ENCODE measurements around the gene PTPRD.

PTPRD gene

GRCh38 chr9:9612755-9613154 lies 1000.0 kb downstream of the PTPRD start:
- no peak for DNase-seq (ENCODE audit: low read depth, low spot score)

GRCh38 chr9:9612270-9612669 lies 1000.5 kb downstream of the PTPRD start:
- DNase-seq (ENCODE audit: low read depth, low spot score) = no peak

DNA sequence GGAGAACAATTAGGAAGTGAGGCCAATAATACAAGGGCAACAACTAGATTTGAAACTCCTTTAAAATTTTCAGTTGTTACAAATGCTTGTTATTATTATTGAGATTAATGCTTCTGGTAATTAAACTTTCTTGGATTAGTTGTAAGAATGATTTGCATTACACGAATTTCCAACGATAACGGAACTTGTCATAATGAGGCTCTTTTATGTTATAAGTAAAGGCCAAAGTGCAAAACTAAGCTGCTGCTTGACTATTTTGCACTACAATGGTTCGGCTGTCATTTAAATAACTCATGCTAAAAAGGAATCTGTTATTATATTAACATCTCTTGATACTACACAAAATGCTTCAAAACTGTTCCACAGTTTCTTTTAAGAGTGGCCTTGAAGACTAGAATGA lies 1007.1 kb downstream of the PTPRD start:
- DNase-seq (ENCODE audit: low read depth, low spot score) = no peak

DNA sequence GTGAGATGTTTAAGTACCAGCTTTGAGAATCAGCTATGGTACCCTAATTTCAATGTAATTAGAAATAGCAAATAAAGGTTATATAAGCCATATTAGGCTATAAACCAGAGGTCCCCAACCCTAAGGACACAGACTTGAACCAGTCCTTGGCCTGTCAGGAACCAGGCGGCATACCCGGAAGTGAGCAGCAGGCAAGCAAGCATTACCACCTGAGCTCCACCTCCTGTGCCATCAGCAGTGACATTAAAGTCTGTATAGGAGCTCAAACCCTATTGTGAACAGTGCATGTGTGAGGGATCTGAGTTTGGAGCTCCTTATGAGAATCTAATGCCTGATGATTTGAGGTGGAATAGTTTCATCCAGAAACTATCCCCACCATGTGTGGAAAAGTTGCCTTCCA lies 1009.5 kb downstream of the PTPRD start:
- no peak for DNase-seq (ENCODE audit: low read depth, low spot score)

- DNase-seq (ENCODE audit: low read depth, low spot score) = peak; percentile 1
Observed at GRCh38 chr9:9598723-9599122, 1014.1 kb downstream of the PTPRD start.

DNA sequence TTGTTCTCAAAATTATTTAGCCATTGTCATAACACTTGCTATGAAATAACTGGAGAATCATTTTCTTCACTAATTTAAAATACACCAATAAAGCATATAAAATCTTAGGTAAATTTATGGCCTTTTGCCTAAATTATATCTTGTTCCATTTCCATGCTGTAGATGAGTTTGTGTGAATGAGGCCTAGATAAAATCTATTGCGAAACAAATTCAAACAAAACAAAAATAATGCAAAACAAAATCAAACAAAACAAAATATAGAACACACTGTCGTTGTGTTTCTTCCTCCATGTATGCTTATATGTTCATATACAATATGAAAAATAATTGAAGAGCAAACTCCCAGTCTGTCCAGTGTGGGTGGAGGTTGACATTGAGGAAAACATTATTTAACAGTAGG lies 1020.7 kb downstream of the PTPRD start:
- no peak for DNase-seq (ENCODE audit: low read depth, low spot score)

- no peak for DNase-seq (ENCODE audit: low read depth, low spot score)
Observed at GRCh38 chr9:9585920-9586319, 1026.9 kb downstream of the PTPRD start.

DNA sequence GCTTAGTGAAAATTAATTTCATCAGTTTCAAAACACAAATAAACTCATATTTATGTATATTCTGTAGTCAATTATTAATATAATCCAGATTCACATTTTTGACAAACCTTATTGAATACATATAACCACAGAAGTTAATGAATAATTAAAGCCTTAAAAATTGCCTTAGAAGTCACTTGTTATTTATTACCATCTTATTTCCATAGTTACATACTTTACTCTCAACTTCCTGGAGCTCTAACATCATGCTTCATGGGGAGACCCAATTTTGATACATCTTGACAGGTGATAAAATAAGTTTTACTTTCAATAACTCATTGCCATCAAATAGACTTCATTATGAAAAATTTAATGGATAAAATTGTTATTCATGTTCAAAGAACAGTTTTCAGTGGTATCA lies 1038.7 kb downstream of the PTPRD start:
- no peak for DNase-seq (ENCODE audit: low read depth, low spot score)

DNA sequence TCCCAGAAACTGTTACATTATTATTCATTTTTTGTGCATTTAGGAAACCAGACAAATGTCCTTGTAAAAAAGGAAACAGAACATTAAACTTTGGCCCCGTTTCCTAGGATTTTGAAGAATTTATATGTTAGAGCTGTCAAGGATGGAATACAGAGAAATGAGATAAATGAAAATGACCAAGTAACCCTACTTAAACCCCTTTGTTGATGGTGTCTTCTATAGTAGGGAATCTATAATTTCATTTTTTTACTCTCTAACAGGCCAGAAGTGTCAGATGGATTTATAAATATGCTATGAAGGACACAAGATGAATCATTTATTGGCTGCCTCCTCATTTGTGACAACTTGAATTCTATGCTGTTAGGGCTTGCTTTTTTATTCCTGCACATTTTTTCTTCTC lies 1047.1 kb downstream of the PTPRD start:
- DNase-seq (ENCODE audit: low read depth, low spot score) = no peak

DNA sequence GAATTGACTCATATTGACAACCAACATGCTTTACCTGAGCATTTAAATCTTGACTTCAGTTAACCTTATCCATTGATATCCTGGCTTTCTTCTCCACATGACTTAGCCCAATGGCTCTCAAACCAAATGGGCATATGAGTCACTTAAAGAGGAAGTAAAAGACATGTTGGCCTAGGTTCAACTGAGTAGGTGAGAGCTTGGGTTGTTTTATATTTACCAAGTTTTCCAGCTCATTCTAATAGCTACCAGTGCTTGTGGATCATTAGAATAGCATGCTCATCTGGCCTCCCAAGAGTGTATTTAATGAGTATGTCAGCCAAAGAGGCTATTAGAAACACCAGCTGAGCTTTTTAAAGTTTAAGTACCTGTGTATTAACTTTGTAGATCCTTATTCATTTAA lies 1049.0 kb downstream of the PTPRD start:
- no peak for DNase-seq (ENCODE audit: low read depth, low spot score)

DNA sequence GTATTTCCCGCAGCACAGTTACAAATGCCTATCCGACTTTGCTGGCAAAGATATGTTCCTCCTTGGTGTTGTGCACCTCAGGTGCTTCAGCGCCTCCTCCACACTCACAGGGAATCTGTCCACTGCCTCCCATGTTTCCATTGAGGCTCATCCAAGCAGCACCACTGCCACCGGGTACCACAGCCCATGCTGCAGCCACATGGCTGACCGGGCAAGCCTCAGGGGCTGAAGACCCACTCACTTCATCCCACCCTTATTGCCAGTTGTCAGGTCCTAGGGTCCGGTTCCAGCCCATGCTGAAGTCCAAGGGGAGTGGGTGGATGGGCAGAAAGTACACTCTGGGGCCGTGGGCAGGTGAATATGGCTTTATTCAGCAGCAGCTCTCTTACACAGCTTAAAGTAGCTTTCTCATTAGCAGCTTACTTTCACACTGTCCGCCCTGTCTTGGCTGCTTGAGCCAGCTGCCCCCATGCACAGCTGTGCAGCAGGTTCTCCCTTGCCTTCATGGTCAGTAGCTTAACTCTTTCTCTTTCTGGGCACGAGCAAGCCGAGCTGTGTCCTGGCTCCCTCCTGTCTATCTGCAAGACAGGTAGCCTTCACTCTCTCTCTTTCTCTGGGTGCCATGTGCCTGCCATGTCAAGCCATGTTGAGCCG lies 1052.3 kb downstream of the PTPRD start:
- DNase-seq (ENCODE audit: low read depth, low spot score) = no peak

- DNase-seq (ENCODE audit: low read depth, low spot score) = no peak
Observed at GRCh38 chr9:9558907-9559306, 1053.9 kb downstream of the PTPRD start.

- no peak for DNase-seq (ENCODE audit: low read depth, low spot score)
Observed at GRCh38 chr9:9557804-9558334, 1054.9 kb downstream of the PTPRD start.

DNA sequence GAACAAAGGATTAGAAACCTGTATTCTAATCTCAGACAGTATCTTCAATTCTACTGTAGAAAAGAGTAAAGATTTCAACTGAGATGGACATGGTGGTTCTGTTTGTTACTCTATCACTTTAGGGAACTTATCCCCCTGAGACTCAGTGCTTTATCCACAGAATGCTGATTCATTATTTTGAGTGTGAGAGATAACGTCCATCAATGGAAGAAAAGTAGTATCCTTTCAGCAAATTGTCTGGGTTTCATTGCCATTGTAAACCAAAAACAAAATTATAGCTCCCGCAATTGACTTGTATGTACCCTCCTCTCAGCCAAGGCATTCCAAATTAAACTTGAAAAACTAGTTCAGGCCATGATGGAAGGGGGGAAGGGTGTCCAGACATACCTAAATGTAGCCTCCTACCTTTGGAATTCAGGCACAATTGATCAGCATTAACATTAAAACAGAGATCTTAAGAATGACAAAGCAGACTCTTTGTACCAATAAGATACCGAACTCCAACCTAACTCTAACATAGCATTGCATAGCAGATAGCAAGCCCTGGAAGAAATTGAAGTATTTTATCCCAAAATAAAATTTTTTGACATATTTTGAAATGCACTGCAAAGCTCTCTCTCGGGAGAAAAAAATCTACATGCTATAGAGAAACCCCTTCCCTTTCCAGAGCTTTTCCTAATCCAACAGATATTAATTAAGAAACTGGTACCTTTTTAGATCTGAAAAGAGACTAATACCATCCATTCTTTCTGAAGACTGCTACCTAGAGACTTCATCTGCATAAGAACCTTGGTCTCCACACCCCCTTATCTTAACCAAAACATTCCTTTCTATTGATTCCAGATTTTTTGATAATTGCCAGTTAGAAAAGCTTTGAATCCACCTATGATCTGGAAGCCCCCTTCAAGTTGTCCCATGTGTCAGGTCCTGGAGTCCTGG lies 1055.7 kb downstream of the PTPRD start:
- DNase-seq (ENCODE audit: low read depth, low spot score) = no peak

- no peak for DNase-seq (ENCODE audit: low read depth, low spot score)
Observed at GRCh38 chr9:9552665-9553064, 1060.1 kb downstream of the PTPRD start.

DNA sequence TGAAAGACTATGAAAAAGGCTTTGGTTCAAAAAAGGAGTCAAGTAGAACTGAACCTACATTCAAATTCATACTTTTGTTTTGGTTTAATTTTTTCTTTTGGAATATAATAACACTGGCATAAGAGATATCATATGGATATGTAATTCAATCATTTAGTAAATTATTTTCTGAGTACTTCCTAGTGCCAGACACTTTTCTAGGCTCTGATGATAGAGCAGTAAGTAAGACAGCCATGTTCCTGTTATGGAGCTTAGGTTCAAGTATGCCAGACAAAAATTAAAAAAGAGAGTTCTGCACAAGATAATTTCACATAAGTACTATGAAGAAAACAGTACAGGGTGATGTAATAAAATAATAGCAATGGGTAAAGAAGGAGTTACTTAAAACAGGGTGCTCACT lies 1074.0 kb downstream of the PTPRD start:
- DNase-seq (ENCODE audit: low read depth, low spot score) = no peak

DNA sequence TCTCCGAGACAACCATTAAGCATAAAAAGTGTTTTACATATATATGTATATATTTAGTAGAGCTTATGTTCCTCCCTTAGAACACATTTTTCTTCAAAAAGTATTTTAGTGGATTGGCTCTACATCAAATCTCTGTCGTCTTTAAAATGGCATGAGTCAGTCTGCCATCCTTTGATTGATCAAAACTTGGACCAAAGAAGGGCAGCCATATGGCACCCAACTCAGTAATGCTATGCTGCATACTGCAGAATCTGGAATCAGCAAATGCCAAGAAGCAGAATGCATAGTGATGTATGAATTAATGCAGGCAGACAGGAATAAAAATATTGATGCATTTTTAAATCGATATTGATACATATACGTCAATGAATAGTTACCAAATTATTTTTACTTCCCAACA lies 1074.4 kb downstream of the PTPRD start:
- no peak for DNase-seq (ENCODE audit: low read depth, low spot score)

DNA sequence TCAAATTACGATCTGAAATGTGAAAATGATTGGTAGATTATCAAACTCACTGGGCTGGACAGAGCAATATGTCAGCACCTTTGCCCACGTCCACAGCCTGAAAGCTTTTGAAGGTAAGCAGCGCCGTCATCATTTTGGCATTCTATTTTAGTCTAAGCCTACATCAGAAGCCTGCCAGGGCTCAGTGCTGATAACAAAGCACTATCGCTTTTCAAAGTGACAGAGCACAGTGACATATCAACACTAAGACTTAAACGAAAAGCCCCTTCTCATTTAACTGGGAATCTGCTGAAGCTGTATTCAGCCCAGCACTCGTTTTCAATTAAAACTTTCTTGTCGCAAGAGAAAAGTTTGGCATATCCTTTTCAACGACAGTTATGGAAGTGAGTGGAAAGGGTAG lies 1076.3 kb downstream of the PTPRD start:
- DNase-seq (ENCODE audit: low read depth, low spot score) = peak; percentile 4

DNA sequence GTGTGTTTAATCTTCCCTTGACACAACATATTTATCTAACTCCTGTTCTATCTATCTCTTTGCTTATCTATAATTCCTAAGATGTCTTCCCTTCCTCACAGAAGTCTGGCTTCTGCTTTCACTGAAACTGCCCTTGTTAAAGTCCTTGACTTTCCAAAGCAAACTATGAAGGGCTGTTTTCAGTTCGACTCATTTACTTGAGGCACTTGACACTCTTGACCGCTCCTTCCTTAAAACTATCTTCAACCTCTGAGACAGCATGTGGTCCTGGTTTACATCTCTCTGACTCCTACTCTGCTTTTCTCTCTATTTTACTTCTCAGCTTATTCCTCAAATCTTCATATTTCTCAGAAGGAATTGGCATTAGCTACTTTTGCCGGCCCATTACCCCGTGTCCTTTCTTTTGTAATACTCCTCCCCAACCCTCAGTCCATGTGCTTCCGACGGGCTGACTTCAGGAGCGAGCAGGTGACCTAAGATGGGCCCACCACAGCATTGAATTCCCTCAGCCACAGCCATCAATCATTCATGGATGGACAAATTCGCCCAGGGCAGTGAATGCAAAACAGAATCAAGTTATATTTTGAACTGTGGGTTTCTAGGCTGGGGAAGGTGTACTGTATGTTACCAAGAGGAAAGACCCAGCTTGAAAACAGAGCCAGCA lies 1089.2 kb downstream of the PTPRD start:
- no peak for DNase-seq (ENCODE audit: low read depth, low spot score)

- DNase-seq (ENCODE audit: low read depth, low spot score) = no peak
Observed at GRCh38 chr9:9522406-9522805, 1090.4 kb downstream of the PTPRD start.

DNA sequence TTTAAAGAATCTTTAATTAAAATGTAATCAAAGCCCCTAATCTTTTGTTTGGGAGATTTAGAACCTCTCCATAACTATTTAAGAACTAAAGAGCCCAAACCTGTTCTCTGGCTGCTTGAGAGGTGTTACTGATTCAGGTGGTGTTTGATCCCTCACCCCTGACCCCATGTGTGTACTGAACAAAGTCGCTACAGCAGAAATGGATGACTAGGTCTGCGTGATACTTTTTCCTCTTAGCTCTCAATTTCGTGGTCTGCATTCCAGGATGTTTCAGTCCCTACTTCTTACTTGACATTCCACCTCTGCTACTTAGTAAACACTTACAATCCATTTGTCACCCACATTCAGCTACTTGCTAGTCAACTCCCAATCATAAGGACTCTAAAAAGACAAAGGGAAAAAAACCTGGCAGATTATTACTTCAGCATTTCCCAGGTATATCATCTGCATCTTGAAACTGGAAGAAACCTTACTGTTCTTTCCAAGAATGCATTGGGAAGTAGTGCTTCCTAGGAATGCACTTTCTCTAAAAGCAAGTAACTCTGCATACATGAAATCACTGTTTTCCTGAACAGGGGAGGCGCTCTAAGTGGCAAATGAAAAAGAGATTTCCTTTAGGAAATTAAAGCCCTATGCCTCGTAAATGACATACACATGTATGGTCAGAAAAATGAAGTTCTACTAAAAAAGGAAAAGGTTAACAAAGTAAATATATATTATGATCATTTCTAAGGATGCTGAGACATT lies 1091.6 kb downstream of the PTPRD start:
- no peak for DNase-seq (ENCODE audit: low read depth, low spot score)

- DNase-seq (ENCODE audit: low read depth, low spot score) = no peak
Observed at GRCh38 chr9:9504869-9505268, 1107.9 kb downstream of the PTPRD start.

All from astrocyte of the hippocampus (primary cell).